LNCAP (cell line): ENCODE results near the gene EDEM3.

Experiments used
- TF ChIP-seq, protein P1 (sequence below): fragments of 450-650 bp; IDR thresholded peaks from 2 replicates; pipeline ENCODE4 v1.5.1; 2017; ENCODE audit warnings: mild to moderate bottlenecking

Gene EDEM3

DNA sequence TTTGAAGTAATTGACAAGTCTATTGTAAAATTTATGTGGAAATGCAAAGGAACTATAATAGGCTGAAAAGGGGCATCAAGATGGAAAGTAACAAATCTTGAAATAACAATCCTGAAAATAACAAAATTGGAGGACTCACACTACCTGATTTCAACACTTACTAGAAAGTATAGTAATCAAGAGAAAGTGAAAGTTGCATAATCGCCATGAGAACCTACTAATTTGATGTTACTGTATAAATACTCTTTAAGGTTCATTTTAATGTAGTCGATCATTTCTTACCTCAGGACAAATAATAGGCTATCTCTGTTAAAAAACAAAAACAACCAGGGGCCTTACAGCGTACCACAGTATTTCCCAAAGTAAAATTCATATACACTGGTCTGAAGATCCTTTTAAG, 71.7 kb downstream of the EDEM3 start:
- TF ChIP-seq, protein P1, sequence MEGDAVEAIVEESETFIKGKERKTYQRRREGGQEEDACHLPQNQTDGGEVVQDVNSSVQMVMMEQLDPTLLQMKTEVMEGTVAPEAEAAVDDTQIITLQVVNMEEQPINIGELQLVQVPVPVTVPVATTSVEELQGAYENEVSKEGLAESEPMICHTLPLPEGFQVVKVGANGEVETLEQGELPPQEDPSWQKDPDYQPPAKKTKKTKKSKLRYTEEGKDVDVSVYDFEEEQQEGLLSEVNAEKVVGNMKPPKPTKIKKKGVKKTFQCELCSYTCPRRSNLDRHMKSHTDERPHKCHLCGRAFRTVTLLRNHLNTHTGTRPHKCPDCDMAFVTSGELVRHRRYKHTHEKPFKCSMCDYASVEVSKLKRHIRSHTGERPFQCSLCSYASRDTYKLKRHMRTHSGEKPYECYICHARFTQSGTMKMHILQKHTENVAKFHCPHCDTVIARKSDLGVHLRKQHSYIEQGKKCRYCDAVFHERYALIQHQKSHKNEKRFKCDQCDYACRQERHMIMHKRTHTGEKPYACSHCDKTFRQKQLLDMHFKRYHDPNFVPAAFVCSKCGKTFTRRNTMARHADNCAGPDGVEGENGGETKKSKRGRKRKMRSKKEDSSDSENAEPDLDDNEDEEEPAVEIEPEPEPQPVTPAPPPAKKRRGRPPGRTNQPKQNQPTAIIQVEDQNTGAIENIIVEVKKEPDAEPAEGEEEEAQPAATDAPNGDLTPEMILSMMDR: no peak

DNA sequence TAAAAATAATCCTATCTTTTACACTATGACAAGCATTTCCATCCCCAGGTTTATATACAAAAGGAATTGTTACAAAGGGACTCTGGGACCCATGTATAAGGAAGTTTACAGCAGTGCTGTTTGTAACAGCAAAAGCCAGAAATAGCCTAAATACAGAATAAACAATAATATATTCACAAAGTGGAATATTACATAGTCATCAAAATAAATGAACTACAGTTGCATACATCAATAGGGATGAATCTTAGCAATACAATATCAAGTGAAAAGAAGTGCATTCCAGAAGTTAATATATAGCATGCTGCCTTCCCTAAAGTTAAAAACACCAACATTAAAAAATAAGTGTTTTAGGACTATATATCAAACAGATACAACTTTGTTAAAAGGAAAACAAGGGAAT, 77.3 kb downstream of the EDEM3 start:
- TF ChIP-seq, protein P1: no peak

DNA sequence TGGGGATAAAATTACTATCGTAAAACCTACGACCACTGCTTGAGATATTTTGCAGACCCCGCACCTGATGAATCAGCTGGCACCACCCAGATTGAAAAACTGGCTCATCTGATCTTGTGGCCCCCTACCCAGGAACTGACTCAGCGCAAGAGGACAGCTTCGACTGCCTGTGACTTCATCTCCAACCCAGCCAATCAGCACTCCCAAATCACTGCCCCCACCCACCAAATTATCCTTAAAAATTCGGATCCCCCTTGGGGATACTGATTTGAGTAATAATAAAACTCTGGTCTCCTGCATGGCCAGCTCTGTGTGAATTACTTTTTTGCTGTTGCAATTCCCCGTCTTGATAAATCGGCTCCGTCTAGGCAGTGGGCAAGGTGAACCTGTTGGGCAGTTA, 81.4 kb downstream of the EDEM3 start:
- TF ChIP-seq, protein P1: no peak

DNA sequence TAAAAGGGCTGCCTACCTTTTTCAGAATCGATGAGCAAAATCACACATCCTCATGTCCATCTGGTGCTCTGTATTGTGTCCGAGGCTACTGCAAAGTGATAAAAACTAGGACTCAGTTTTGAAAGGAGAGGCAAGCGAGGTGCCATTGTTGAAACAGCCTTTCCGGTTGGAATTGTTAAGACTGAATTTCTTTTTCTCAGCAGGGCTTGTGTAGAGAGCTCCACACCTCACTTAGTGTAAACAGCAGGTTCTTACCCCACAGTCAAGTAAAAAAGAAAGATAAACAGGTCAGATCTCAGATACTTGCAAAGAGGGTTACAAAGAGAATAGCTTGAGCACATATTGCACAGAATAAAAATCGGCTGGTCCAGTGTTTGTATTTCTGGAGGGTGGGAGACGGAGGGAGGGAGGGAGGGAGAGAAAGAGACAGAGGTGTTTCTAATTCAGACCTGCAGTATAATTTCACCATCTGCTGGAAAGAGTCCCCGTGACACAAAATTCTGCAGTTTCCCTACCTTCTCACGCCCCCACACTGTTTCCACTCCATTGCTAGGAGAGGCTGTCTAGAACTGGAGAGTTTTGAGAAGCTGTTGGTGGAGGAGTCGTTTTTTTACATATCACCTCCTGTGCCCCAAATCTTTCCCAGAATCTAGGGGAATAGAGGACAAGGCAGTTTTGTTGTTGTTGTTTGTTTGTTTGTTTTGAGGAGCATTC, 82.5 kb downstream of the EDEM3 start:
- TF ChIP-seq, protein P1: no peak

DNA sequence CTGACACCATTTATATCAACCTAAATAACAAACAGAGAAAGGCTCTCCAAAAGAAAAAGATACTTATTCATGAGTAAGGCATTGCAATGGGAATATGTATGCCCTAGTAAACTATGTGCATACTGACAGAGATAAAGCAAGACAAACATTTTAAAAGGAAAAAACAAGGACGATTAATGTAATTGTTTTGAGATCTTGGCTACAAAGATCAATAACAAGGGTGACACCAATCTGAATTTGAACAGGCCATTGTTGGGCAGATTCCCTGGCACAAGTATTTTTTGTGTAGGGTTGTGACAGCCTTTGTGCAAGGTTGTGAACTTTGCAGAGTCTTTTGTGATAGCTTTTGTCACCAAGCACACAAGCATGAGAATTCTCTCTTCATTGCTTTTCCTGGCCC, 85.3 kb downstream of the EDEM3 start:
- TF ChIP-seq, protein P1: no peak

DNA sequence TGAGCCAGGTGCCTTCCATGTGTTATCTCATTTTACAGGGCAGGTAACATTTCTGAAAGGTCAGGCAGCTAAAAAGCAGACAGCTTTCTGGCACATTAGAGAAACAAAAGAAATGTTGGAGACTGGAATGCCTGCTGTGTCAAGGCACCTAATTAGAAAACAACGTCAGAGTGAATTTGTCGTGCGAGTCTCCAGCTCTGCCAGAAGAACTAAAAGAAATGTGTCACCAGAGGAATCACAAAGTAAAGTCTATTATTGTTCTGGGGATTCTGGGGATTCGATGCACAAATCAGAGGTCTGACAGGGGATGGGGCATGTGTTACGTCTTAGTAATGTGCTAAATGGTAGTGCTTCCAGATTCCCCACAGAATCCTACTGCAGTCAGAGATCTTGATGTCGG, 89.3 kb downstream of the EDEM3 start:
- TF ChIP-seq, protein P1: no peak

DNA sequence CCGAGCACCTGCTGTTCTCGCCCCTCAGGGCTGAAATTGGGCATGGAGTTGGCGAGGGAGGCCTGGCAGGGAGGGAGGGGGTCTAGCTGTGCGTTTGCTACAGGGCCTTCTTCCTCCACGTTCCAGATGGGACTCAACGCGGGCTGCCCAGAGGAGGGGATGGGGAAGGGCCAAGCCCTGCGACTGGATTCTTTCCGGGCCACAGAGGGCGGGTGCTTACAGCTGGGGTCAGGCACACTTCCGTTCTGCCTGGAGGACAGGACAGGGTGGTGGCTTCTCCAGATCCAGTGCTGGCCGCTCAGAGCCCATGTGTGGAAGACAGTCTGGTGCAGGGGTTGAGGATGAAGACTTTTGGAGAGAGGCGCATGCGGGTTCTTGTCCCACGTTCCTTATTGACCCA, 90.0 kb downstream of the EDEM3 start:
- TF ChIP-seq, protein P1: no peak
